HL-60 (cell line): ENCODE measurements around the gene MAP7.

Experiments
- DNase-seq, 2 experiments: peaks; one replicate each; pipeline ENCODE4 v3.0.0-alpha.2; 2010 to 2020; ENCODE audit warnings: low read depth in 1 of 2, low spot score in 1 of 2
- H3K27ac ChIP-seq: fragments of 250-450 bp; sonication (Bioruptor Pico); replicated peaks from 2 replicates; pipeline ENCODE4 v1.5.1; 2020; ENCODE audit warnings: mild to moderate bottlenecking, moderate library complexity
- H3K27me3 ChIP-seq: fragments of 250-450 bp; sonication (Bioruptor Pico); 2 replicates; pipeline ENCODE4 v1.5.1; 2021; ENCODE audit warnings: mild to moderate bottlenecking, moderate library complexity; ENCODE audit not compliant: insufficient read depth, poor library complexity, severe bottlenecking
- H3K4me3 ChIP-seq: replicated peaks from 2 replicates; pipeline ENCODE4 v1.5.1; 2011; ENCODE audit warnings: mild to moderate bottlenecking, control low read depth, low read length; ENCODE audit not compliant: insufficient read depth
- GABPA ChIP-seq: IDR thresholded peaks from 2 replicates; pipeline ENCODE4 v1.6.1; 2012; ENCODE audit warnings: low read depth
- POLR2AphosphoS5 ChIP-seq: IDR thresholded peaks from 2 replicates; pipeline ENCODE4 v1.6.1; 2012; ENCODE audit warnings: low read depth
- REST ChIP-seq: IDR thresholded peaks from 2 replicates; pipeline ENCODE4 v1.6.1; 2012; ENCODE audit warnings: low read depth; ENCODE audit not compliant: insufficient replicate concordance
- SPI1 ChIP-seq: IDR thresholded peaks from 2 replicates; pipeline ENCODE4 v1.6.1; 2012; ENCODE audit warnings: low read depth, mild to moderate bottlenecking, borderline replicate concordance
- TF ChIP-seq, protein P1 (sequence below): IDR thresholded peaks from one replicate; pipeline ENCODE4 v1.5.1; 2011; ENCODE audit warnings: low read length, control low read depth, inconsistent platforms; ENCODE audit not compliant: insufficient read depth

MAP7 gene

GRCh38 chr6:136506124-136506799, 44.0 kb downstream of the MAP7 start:
- no peak overlapping the region for H3K4me3 ChIP-seq
- H3K27me3 ChIP-seq, result no peaks in the 10 kb centered on the region
- TF ChIP-seq SPI1 (no peak), REST (no peak), GABPA (no peak), POLR2AphosphoS5 (no peak)
- TF ChIP-seq, protein P1, sequence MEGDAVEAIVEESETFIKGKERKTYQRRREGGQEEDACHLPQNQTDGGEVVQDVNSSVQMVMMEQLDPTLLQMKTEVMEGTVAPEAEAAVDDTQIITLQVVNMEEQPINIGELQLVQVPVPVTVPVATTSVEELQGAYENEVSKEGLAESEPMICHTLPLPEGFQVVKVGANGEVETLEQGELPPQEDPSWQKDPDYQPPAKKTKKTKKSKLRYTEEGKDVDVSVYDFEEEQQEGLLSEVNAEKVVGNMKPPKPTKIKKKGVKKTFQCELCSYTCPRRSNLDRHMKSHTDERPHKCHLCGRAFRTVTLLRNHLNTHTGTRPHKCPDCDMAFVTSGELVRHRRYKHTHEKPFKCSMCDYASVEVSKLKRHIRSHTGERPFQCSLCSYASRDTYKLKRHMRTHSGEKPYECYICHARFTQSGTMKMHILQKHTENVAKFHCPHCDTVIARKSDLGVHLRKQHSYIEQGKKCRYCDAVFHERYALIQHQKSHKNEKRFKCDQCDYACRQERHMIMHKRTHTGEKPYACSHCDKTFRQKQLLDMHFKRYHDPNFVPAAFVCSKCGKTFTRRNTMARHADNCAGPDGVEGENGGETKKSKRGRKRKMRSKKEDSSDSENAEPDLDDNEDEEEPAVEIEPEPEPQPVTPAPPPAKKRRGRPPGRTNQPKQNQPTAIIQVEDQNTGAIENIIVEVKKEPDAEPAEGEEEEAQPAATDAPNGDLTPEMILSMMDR, result no peak
- no peak overlapping the region for H3K27ac ChIP-seq
- no peak for DNase-seq

GRCh38 chr6:136503303-136504029, 46.8 kb downstream of the MAP7 start:
- DNase-seq, result no peak
- H3K27ac ChIP-seq, result no peak overlapping the region
- no peaks in the 10 kb centered on the region for H3K27me3 ChIP-seq
- TF ChIP-seq REST (no peak), GABPA (no peak), SPI1 (no peak), POLR2AphosphoS5 (no peak)
- TF ChIP-seq, protein P1, result no peak
- H3K4me3 ChIP-seq, result no peak overlapping the region

GRCh38 chr6:136502786-136503185, 47.4 kb downstream of the MAP7 start:
- no peak overlapping the region for H3K4me3 ChIP-seq
- H3K27ac ChIP-seq, result no peak overlapping the region

DNA sequence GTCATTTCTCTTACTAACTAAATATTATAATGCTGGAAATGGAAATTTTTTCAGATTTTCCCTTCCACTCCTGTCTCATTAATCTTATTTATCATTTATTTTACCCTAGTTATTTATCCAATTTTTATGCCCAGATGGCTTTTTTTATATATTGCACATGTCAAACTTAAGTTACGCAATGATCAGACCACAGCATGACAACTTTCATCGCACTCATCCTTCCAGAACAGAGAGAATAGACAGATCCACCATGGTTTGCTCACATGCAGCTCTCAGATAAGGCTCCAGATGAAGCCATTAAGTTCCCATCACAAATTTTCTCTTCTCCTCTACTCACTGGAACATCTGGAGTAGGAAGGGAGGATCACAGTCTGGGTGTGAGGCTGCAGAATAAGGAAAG, 48.7 kb downstream of the MAP7 start:
- no peaks in the 10 kb centered on the region for H3K27me3 ChIP-seq
- no peak for TF ChIP-seq SPI1
- TF ChIP-seq GABPA, result no peak
- no peak for TF ChIP-seq POLR2AphosphoS5
- TF ChIP-seq REST, result no peak
- TF ChIP-seq, protein P1, result no peak
- H3K4me3 ChIP-seq, result no peak overlapping the region
- no peak overlapping the region for H3K27ac ChIP-seq
- DNase-seq, result no peak

More at GRCh38 chr6:136502786-136503185, 47.4 kb downstream of the MAP7 start:
- TF ChIP-seq GABPA, result no peak
- no peak for DNase-seq
- no peaks in the 10 kb centered on the region for H3K27me3 ChIP-seq
